ENCODE measurements around the gene MED25.
A peak's percentile ranks its signal among the peaks of the same experiment; 100 is the strongest.

Gene MED25

GRCh38 chr19:49845414-49845813 is 27.3 kb downstream of the MED25 start:
- no peak for DNase-seq

- no peak for DNase-seq
Measured at GRCh38 chr19:49846408-49846807, 28.3 kb downstream of the MED25 start.

DNA sequence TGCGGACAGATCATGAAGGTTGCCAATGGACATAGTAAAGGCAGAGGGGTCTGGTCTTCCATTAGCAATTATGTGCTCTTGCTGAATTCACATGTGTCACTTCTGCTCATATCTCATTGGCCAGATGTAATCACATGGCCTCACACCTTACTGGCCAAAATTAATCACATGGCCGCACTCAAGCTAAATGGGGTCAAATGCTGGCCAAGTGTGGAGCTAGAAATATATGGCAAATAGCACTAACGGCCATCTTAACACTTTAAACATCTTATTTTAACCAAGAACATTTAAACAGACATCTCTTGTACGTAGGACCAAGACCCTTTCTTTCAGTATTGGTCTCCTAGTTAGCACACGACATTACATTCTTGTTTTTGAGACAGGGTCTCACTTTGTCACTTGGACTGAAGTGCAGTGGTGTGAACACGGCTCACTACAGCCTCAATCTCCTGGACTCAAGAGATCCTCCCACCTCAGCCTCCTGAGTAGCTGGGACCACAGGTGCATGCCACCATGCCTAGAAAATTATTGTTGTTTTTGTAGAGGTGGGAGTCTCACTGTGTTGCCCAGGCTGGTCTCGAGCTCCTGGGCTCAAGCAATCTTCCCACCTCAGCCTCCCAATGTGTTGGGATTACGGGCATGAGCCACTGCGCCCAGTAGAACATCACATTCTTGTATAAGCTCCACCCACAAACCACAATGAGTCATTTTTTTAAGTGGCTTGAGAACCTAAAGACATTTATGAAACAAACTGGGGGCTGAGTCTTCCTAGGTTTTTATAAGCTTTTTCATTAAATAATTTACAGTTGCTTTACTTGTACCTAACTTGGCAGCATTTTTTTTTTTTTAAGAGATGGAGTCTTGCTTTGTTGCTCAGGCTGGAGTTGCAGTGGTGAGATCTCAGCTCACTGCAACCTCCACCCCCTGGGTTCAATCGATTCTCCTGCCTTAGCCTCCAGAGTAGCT is 29.9 kb downstream of the MED25 start:
- no peak for DNase-seq

DNA sequence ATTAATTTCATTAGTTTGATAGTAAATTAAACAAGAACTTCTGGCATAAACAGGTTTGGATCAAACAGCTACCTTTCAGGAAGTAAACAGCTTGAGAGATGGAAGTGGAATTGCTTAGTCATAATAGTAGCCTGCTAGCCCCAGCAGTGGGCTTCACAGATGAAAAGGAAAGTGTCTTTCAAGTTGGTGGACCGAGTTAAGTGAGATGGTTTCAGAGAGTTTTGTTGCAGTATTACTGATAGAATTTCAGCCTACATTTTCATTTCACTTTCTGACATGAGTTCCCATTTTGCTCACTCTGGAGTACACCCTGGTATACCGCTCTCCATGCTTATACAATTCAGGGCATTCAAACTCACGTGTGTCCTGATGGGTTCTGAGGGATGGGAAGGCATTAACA is 30.8 kb downstream of the MED25 start:
- DNase-seq: no peak

- DNase-seq: no peak
Measured at GRCh38 chr19:49849433-49850220, 31.5 kb downstream of the MED25 start.

- DNase-seq: no peak
Measured at GRCh38 chr19:49850221-49850486, 32.1 kb downstream of the MED25 start.

GRCh38 chr19:49850487-49851342 is 32.6 kb downstream of the MED25 start, which contains the start of gene PTOV1:
Gene PTOV1 (plus strand): TSS chr19:49851159.
- DNase-seq: peak; percentile 88

- DNase-seq: peak; percentile 29
Measured at GRCh38 chr19:49851456-49852259, 33.6 kb downstream of the MED25 start.

DNA sequence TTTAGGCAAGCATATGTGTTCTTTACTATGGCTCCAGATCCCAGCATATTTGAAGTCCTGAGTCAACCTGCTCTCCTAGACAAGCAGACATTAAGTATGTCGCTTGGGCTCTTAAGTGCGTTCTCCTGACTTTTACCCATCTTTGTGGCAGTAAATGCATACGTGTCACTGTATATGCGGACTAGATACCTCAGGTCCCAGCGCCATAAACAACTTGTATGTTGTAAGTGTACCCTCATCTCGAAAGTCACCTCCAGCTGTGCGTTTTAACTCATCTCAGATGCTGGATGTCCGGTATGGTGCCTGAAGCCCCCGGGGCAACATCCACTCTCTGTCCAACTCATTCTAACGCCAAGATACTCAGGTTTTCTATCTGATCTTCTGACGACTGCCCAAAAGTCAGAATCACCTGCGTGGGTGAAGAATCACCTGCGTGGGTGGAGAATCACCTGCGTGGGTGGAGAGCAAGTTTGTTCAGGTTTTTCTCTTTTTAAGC is 34.6 kb downstream of the MED25 start:
- no peak for DNase-seq

GRCh38 chr19:49853852-49854377 is 35.8 kb downstream of the MED25 start:
- DNase-seq: no peak

DNA sequence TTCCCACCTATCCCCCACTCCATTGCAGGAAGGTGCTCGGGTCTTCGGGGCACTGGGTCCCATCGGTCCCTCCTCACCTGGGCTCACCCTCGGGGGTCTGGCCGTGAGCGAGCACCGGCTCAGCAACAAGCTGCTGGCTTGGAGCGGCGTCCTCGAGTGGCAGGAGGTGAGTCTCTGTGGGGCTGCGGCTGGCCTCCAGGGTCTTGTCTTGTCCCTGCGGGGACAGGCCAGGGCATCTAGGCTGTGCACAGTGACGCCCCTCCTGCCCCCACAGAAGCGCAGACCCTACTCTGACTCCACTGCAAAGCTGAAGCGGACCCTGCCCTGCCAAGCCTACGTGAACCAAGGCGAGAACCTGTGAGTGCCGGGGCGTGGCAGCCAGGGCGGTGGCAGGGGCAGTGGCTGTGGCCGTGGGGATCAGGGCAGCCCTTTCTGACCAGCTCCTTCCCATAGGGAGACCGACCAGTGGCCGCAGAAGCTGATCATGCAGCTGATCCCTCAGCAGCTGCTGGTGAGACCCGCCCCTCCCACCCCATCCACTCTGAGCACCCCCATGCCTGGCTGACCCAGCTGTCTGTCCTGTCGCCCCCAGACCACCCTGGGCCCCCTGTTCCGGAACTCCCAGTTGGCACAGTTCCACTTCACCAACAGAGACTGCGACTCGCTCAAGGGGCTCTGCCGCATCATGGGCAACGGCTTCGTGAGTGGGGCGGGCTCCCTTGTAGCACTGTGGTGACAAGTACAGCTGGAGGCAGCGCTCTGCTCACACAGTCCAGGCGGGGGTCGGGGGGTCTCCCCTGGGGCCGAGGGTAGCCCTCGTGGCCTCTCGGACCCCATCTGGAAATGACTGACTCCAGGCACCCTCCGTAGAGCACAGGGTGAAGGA is 36.5 kb downstream of the MED25 start:
- no peak for DNase-seq

DNA sequence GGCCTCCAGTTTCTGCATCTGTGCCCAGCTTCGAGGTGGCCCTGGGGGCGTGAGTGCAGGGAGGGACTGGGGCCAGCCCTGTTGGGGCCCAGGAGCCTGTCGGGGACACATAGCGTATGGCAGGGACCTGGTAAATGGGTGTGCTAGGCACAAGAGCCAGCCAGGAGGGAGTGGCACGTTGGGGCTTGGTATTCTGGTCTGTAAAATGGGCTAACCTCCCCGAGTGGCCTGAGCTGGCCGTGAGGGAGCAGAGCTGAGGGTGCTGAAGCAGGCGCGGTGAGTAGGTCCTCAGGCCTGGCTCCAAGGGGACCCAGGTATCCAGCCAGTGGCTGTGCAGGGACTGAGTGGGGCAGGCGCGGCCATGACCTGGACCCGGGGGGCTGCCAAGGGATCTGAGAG is 37.2 kb downstream of the MED25 start:
- no peak for DNase-seq

GRCh38 chr19:49855676-49856573 is 37.8 kb downstream of the MED25 start:
- no peak for DNase-seq

DNA sequence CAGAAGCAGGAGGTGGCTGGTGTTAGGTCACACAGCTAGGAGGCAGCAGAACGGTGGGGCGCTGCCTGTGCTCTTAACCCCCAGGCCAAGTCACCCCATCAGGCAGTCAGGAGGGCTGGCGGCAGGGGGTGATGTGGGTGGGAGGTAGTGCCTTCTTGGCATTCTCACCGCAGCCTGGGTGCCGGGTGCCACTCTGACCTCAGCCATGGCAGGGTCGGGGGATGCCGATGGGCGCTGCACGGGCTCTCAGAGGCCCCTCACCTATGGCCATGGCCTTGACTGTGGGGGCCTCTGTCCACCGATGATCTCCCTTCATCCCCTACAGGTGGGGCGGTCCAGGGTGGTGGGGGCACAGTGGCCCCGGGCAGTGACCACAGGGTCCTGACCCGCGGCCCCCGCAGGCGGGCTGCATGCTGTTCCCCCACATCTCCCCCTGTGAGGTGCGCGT is 38.5 kb downstream of the MED25 start:
- no peak for DNase-seq

- DNase-seq: no peak
Measured at GRCh38 chr19:49857061-49857837, 39.2 kb downstream of the MED25 start.

GRCh38 chr19:49857838-49858087 is 39.7 kb downstream of the MED25 start:
- DNase-seq: no peak

DNA sequence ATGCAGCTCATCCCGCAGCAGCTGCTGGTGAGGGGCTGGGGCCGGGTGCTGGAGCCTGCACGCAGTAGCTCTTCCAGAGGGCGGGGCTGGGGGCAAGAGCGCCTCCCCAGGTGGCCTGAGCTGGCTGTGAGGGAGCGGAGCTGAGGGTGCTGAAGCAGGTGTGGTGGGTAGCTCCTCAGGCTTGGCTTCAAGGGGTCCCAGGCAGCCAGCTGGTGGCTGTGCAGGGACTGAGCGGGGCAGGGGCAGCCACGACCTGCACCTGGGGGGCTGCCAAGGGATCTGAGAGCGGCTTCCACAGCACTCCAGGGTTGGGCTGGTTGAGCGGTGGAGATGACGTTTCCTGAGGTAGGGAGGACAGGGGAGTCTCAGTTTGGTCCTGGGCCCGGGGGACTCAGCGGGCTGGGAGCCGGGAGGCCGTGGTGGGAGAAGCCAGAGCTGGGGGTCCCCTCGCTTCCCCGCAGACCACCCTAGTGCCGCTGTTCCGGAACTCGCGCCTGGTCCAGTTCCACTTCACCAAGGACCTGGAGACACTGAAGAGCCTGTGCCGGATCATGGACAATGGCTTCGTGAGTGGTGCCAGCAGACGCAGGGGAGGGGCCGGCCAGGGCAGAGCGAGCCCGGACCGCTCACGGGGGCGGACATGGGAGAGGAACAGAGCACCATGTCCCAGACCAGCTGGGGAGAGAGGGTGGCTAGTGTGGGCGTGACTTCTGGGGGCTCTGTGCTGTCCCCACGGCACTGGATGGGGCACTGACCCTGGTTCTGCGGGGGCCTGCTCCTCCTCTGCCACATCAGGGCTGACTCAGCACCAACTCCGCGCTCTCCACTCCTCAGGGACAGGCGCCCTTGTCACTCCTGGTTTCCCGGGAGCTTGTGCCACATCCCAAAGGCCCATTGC is 40.2 kb downstream of the MED25 start:
- DNase-seq: no peak
